Stimulated activated naive CD4-positive, alpha-beta T cell treated with Interleukin-2 at 50 U/mL for 16 hours (primary cell): ENCODE data around the gene CDH13.

Source experiments
- DNase-seq: peaks from one replicate; lab custom pipeline; 2025; lab: John Stamatoyannopoulos, UW

CDH13 gene

GRCh38 chr16:83307594-83307992, 680.8 kb downstream of the CDH13 start:
- DNase-seq = no peak

GRCh38 chr16:83308414-83308813, 681.6 kb downstream of the CDH13 start:
- DNase-seq = no peak

GRCh38 chr16:83310816-83311215, 684.0 kb downstream of the CDH13 start:
- DNase-seq = no peak

- no peak for DNase-seq
Observed at GRCh38 chr16:83312015-83312717, 685.4 kb downstream of the CDH13 start.

GRCh38 chr16:83312718-83313245, 686.0 kb downstream of the CDH13 start:
- no peak for DNase-seq

GRCh38 chr16:83315271-83315670, 688.5 kb downstream of the CDH13 start:
- DNase-seq = no peak

- no peak for DNase-seq
Observed at GRCh38 chr16:83316458-83316857, 689.7 kb downstream of the CDH13 start.

GRCh38 chr16:83318390-83318789, 691.6 kb downstream of the CDH13 start:
- DNase-seq = no peak

- DNase-seq = no peak
Observed at GRCh38 chr16:83328936-83329335, 702.2 kb downstream of the CDH13 start.

- no peak for DNase-seq
Observed at GRCh38 chr16:83329441-83329840, 702.7 kb downstream of the CDH13 start.

- DNase-seq = no peak
Observed at GRCh38 chr16:83330251-83330650, 703.5 kb downstream of the CDH13 start.

- DNase-seq = no peak
Observed at GRCh38 chr16:83335076-83335475, 708.3 kb downstream of the CDH13 start.

- DNase-seq = no peak
Observed at GRCh38 chr16:83336603-83337002, 709.8 kb downstream of the CDH13 start.

GRCh38 chr16:83338138-83338537, 711.4 kb downstream of the CDH13 start:
- DNase-seq = no peak

- DNase-seq = no peak
Observed at GRCh38 chr16:83338941-83339340, 712.2 kb downstream of the CDH13 start.

GRCh38 chr16:83343935-83344366, 717.2 kb downstream of the CDH13 start:
- no peak for DNase-seq

- no peak for DNase-seq
Observed at GRCh38 chr16:83345846-83346640, 719.3 kb downstream of the CDH13 start.

GRCh38 chr16:83348991-83349390, 722.2 kb downstream of the CDH13 start:
- no peak for DNase-seq

- no peak for DNase-seq
Observed at GRCh38 chr16:83350481-83350880, 723.7 kb downstream of the CDH13 start.

- DNase-seq = no peak
Observed at GRCh38 chr16:83351846-83352245, 725.1 kb downstream of the CDH13 start.

- DNase-seq = no peak
Observed at GRCh38 chr16:83353241-83353640, 726.5 kb downstream of the CDH13 start.

GRCh38 chr16:83354015-83354414, 727.2 kb downstream of the CDH13 start:
- DNase-seq = no peak

GRCh38 chr16:83355570-83356218, 728.9 kb downstream of the CDH13 start:
- no peak for DNase-seq
